Astrocyte (in vitro differentiated cells and primary cell): ENCODE data around the gene ZC3H12D.

Source experiments
- CTCF ChIP-seq: IDR thresholded peaks from 2 replicates; pipeline ENCODE4 v1.5.1; 2011; ENCODE audit warnings: low read depth, mild to moderate bottlenecking, inconsistent platforms, low read length, moderate library complexity; ENCODE audit not compliant: insufficient read depth
- EZH2 ChIP-seq: IDR thresholded peaks from 2 replicates; pipeline ENCODE4 v1.6.1; 2012; ENCODE audit warnings: mild to moderate bottlenecking, low read length, inconsistent platforms; ENCODE audit not compliant: insufficient read depth

DNA sequence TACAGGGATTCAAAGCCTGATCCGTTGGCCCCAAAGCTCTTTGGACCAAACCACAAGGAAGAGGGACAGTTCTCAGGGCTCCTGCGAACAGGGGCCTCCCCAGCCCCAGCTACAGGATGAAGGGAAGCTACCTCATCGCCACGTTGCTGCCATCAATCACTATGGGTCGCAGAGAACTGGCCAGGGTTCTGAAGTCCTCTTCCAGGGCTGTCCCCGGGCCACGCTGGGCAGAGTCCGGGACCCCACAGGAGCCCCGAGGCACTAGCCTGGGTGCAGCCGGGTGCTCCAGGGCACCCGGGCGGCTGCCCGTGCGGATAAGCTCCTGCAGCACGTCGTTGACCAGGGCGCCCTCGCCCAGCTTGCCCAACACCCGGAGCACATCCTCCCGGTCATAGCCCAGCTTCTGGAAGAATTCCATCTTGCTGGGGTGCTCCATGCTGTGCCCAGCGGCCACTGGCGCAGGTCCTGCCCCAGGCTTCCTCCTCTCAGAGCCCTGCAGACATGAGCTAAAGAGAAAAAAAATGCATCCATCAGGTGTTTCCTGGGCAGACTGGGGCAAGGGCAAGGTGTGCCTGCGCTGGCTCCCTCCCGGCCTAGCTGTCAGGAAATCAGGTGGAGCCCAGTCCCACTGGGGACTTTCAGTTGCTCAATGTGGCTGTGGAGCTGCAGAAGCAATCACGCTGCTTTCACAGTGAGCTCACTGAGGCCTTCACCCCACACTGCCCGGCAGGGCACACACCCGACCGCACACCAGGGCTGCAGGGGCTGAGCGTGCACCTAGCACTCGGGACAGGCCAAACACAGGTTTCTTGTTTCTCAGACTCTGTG is 10.5 kb downstream of the ZC3H12D start:
- TF ChIP-seq CTCF: no peak
- no peak for TF ChIP-seq EZH2
